ENCODE data around the gene OXCT2.

The OXCT2 gene

DNA sequence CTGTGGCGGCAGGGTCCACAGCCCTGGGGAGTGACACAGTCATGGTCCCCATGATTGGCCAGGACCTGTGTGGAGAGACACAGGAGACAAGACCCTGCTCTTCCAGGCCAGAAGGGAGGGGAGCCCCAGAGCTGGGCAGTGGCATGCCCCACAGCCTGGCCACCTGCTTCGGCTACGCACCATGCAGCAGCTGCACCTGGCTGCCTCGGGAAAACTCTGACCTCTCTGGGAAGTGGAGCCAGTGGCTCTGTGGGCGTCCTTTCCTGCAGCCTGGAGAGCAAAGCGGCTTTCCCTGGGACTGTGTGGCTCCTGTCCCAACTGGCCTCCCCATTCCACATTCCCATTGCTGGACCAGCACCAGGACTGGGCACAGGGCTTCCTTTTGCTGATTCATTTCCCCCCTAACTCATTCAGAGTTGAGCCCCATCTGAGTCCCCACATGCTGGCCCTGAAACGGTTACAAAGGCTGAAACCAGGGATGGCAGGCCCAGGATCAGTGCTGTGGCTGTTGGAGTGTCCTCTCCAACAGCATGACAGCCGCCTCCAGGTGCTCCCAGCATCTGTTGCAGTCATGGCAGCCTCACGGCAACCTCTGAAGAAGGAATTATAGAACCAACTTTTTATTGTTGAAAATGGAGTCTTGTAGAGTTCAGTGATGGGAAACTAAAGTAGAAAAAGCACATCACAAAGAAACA, 15.0 kb downstream of the OXCT2 start:
- DNase-seq (ENCODE audit: low read depth in 1 of 2, low spot score in 1 of 2), result no peak
- TF ChIP-seq POLR2AphosphoS5 (IDR thresholded peaks at IDR 0.05; ENCODE audit: low read depth) (no peak), GABPA (IDR thresholded peaks at IDR 0.05; ENCODE audit: low read depth) (no peak), SPI1 (IDR thresholded peaks at IDR 0.05; ENCODE audit: borderline replicate concordance, low read depth) (no peak), REST (IDR thresholded peaks at IDR 0.05; ENCODE audit: insufficient replicate concordance, low read depth) (no peak)
- TF ChIP-seq, protein P1, sequence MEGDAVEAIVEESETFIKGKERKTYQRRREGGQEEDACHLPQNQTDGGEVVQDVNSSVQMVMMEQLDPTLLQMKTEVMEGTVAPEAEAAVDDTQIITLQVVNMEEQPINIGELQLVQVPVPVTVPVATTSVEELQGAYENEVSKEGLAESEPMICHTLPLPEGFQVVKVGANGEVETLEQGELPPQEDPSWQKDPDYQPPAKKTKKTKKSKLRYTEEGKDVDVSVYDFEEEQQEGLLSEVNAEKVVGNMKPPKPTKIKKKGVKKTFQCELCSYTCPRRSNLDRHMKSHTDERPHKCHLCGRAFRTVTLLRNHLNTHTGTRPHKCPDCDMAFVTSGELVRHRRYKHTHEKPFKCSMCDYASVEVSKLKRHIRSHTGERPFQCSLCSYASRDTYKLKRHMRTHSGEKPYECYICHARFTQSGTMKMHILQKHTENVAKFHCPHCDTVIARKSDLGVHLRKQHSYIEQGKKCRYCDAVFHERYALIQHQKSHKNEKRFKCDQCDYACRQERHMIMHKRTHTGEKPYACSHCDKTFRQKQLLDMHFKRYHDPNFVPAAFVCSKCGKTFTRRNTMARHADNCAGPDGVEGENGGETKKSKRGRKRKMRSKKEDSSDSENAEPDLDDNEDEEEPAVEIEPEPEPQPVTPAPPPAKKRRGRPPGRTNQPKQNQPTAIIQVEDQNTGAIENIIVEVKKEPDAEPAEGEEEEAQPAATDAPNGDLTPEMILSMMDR (IDR thresholded peaks at IDR 0.05; ENCODE audit: insufficient read depth, low read length), result no peak
- Histone ChIP-seq H3K27me3 (ENCODE audit: insufficient read depth, poor library complexity, severe bottlenecking) (no peaks in the 10 kb centered on the region), H3K4me3 (replicated peaks; ENCODE audit: insufficient read depth, low read length) (no peak overlapping the region), H3K27ac (replicated peaks) (no peak overlapping the region)

- DNase-seq (ENCODE audit: low read depth in 1 of 2, low spot score in 1 of 2), result no peak
- TF ChIP-seq, protein P1 (IDR thresholded peaks at IDR 0.05; ENCODE audit: insufficient read depth, low read length), result no peak
- TF ChIP-seq GABPA (IDR thresholded peaks at IDR 0.05; ENCODE audit: low read depth), result no peak
- no peak for TF ChIP-seq POLR2AphosphoS5 (IDR thresholded peaks at IDR 0.05; ENCODE audit: low read depth)
- TF ChIP-seq REST (IDR thresholded peaks at IDR 0.05; ENCODE audit: insufficient replicate concordance, low read depth), result no peak
- TF ChIP-seq SPI1 (IDR thresholded peaks at IDR 0.05; ENCODE audit: borderline replicate concordance, low read depth), result no peak
- H3K4me3 ChIP-seq (replicated peaks; ENCODE audit: insufficient read depth, low read length), result no peak overlapping the region
- no peak overlapping the region for H3K27ac ChIP-seq (replicated peaks)
- H3K27me3 ChIP-seq (ENCODE audit: insufficient read depth, poor library complexity, severe bottlenecking), result no peaks in the 10 kb centered on the region
These were observed 16.1 kb downstream of the OXCT2 start for GRCh38 chr1:39754906-39755504.

- TF ChIP-seq REST (IDR thresholded peaks at IDR 0.05; ENCODE audit: insufficient replicate concordance, low read depth) (no peak), SPI1 (IDR thresholded peaks at IDR 0.05; ENCODE audit: borderline replicate concordance, low read depth) (no peak), GABPA (IDR thresholded peaks at IDR 0.05; ENCODE audit: low read depth) (no peak), POLR2AphosphoS5 (IDR thresholded peaks at IDR 0.05; ENCODE audit: low read depth) (no peak)
- TF ChIP-seq, protein P1 (IDR thresholded peaks at IDR 0.05; ENCODE audit: insufficient read depth, low read length), result no peak
- Histone ChIP-seq H3K4me3 (replicated peaks; ENCODE audit: insufficient read depth, low read length) (no peak overlapping the region), H3K27me3 (ENCODE audit: insufficient read depth, poor library complexity, severe bottlenecking) (no peaks in the 10 kb centered on the region), H3K27ac (replicated peaks) (no peak overlapping the region)
- DNase-seq (ENCODE audit: low read depth in 1 of 2, low spot score in 1 of 2), result no peak
These were observed 17.1 kb downstream of the OXCT2 start for GRCh38 chr1:39754026-39754570.

All from HL-60 (cell line).